A549 (cell line): ENCODE results near the gene OTOG.

Source experiments
- FOXS1 ChIP-seq: fragments of 250-450 bp; sonication (Bioruptor Pico); IDR thresholded peaks from 2 replicates; pipeline ENCODE4 v1.5.0; 2020; ENCODE audit warnings: mild to moderate bottlenecking, moderate library complexity
- NR3C1 ChIP-seq: fragments of >200 bp; sonication (Bioruptor Twin); formaldehyde crosslinking; IDR thresholded peaks from 3 replicates; pipeline ENCODE4 v1.6.1; 2017
- POLR2A ChIP-seq: IDR thresholded peaks from 2 replicates; pipeline ENCODE4 v1.6.1; 2012; ENCODE audit warnings: mild to moderate bottlenecking, low read length
- POLR2AphosphoS2 ChIP-seq: conservative IDR thresholded peaks from 2 replicates; pipeline ENCODE4 v1.6.1; 2012; ENCODE audit warnings: low read length, improper control_type of control experiment, inconsistent platforms
- ZSCAN20 ChIP-seq: fragments of 250-450 bp; sonication (Bioruptor Pico); IDR thresholded peaks from 2 replicates; pipeline ENCODE4 v1.8.0; 2022; ENCODE audit warnings: mild to moderate bottlenecking, moderate library complexity
- TF ChIP-seq, protein P1 (sequence below): fragments of >200 bp; sonication (Bioruptor Twin); formaldehyde crosslinking; IDR thresholded peaks from 3 replicates; pipeline ENCODE4 v1.5.1; 2016
- TF ChIP-seq, protein P2 (sequence below): fragments of 200-600 bp; sonication (generic); IDR thresholded peaks from 2 replicates; pipeline ENCODE4 v1.6.1; 2016; ENCODE audit warnings: antibody characterized with exemption, mild to moderate bottlenecking, moderate library complexity

- TF ChIP-seq, protein P1, sequence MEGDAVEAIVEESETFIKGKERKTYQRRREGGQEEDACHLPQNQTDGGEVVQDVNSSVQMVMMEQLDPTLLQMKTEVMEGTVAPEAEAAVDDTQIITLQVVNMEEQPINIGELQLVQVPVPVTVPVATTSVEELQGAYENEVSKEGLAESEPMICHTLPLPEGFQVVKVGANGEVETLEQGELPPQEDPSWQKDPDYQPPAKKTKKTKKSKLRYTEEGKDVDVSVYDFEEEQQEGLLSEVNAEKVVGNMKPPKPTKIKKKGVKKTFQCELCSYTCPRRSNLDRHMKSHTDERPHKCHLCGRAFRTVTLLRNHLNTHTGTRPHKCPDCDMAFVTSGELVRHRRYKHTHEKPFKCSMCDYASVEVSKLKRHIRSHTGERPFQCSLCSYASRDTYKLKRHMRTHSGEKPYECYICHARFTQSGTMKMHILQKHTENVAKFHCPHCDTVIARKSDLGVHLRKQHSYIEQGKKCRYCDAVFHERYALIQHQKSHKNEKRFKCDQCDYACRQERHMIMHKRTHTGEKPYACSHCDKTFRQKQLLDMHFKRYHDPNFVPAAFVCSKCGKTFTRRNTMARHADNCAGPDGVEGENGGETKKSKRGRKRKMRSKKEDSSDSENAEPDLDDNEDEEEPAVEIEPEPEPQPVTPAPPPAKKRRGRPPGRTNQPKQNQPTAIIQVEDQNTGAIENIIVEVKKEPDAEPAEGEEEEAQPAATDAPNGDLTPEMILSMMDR = no peak
- TF ChIP-seq POLR2A (no peak), FOXS1 (no peak), NR3C1 (no peak), POLR2AphosphoS2 (no peak), ZSCAN20 (CRISPR knock-in tag) (no peak)
- TF ChIP-seq, protein P2, sequence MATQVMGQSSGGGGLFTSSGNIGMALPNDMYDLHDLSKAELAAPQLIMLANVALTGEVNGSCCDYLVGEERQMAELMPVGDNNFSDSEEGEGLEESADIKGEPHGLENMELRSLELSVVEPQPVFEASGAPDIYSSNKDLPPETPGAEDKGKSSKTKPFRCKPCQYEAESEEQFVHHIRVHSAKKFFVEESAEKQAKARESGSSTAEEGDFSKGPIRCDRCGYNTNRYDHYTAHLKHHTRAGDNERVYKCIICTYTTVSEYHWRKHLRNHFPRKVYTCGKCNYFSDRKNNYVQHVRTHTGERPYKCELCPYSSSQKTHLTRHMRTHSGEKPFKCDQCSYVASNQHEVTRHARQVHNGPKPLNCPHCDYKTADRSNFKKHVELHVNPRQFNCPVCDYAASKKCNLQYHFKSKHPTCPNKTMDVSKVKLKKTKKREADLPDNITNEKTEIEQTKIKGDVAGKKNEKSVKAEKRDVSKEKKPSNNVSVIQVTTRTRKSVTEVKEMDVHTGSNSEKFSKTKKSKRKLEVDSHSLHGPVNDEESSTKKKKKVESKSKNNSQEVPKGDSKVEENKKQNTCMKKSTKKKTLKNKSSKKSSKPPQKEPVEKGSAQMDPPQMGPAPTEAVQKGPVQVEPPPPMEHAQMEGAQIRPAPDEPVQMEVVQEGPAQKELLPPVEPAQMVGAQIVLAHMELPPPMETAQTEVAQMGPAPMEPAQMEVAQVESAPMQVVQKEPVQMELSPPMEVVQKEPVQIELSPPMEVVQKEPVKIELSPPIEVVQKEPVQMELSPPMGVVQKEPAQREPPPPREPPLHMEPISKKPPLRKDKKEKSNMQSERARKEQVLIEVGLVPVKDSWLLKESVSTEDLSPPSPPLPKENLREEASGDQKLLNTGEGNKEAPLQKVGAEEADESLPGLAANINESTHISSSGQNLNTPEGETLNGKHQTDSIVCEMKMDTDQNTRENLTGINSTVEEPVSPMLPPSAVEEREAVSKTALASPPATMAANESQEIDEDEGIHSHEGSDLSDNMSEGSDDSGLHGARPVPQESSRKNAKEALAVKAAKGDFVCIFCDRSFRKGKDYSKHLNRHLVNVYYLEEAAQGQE = no peak
Observed at GRCh38 chr11:17521106-17521900, 25.8 kb upstream of the OTOG start.
